Chondrocyte (in vitro differentiated cells): ENCODE results near the gene TBX3. TPM values are rescaled to one million over a fixed set of nuclear protein-coding genes. Genes with fewer than 3 reads are reported as not detected.

ENCODE experiments used
- DNase-seq: peaks from one replicate; pipeline ENCODE4 v3.0.0; 2021; ENCODE audit warnings: mixed read lengths, low spot score
- H3K27ac Mint-ChIP-seq: one replicate; pipeline ENCODE4 v1.8.0; 2021; ENCODE audit warnings: mild to moderate bottlenecking, moderate library complexity, mixed read lengths; ENCODE audit not compliant: unreplicated experiment
- H3K27me3 Mint-ChIP-seq: 2 replicates; pipeline ENCODE4 v1.8.0; 2021; ENCODE audit warnings: low read depth, mixed read lengths
- H3K36me3 Mint-ChIP-seq: 2 replicates; pipeline ENCODE4 v1.8.0; 2021; ENCODE audit warnings: low read depth, mixed read lengths
- H3K4me1 Mint-ChIP-seq: 2 replicates; pipeline ENCODE4 v1.8.0; 2021; ENCODE audit warnings: low read depth, mild to moderate bottlenecking, mixed read lengths
- H3K4me3 Mint-ChIP-seq: one replicate; pipeline ENCODE4 v1.8.0; 2021; ENCODE audit warnings: mild to moderate bottlenecking, moderate library complexity, mixed read lengths; ENCODE audit not compliant: unreplicated experiment
- H3K9me3 Mint-ChIP-seq: 2 replicates; pipeline ENCODE4 v1.8.0; 2021; ENCODE audit warnings: low read depth, mixed read lengths
- total RNA-seq: library from RNA; stranded (reverse); gene quantifications from 3 replicates; pipeline ENCODE4 v1.2.1, GENCODE V29; 2021
- TF ChIP-seq, protein P1 (sequence below): fragments of 200-600 bp; sonication (generic); IDR thresholded peaks from 2 replicates; pipeline ENCODE4 v1.5.0; 2021; ENCODE audit warnings: antibody characterized with exemption, mild to moderate bottlenecking, moderate library complexity

TBX3 gene
- total RNA-seq, 1 donor from 2014 or later: 2.5 TPM

DNA sequence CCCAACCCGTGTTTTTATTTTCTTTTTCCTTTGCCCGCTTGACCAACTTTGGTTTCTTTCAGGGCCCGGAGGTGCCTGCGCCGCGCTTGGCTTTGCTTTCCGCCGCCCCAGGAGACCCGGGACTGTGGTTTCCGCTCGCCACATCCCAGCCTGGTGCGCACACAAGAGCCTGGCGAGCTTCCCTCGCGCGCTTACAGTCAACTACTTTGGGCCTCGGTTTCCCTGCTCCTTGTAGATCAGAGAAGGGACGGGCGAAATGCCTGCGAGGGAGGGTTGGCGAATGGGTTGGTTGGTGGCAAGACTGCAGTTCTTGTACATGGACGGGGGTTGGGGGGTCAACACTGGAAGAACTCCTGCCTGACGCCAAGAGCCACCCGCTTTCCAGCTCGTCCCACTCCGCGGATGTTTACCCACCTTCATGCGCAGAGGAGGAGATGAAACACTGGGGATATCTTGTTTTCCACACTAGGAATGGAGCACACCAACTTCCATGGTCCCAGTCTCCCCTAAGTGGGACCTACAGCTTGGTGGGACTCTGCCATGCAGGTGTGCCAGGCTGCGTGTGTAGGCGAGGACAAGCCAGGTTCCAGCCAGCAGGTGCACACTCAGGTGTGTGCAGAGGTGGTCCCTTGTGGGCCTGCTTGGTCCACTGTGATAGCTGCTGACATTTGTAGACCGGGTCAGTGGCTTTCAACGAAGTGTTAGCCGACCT, 16.6 kb upstream of the TBX3 start:
- TF ChIP-seq, protein P1, sequence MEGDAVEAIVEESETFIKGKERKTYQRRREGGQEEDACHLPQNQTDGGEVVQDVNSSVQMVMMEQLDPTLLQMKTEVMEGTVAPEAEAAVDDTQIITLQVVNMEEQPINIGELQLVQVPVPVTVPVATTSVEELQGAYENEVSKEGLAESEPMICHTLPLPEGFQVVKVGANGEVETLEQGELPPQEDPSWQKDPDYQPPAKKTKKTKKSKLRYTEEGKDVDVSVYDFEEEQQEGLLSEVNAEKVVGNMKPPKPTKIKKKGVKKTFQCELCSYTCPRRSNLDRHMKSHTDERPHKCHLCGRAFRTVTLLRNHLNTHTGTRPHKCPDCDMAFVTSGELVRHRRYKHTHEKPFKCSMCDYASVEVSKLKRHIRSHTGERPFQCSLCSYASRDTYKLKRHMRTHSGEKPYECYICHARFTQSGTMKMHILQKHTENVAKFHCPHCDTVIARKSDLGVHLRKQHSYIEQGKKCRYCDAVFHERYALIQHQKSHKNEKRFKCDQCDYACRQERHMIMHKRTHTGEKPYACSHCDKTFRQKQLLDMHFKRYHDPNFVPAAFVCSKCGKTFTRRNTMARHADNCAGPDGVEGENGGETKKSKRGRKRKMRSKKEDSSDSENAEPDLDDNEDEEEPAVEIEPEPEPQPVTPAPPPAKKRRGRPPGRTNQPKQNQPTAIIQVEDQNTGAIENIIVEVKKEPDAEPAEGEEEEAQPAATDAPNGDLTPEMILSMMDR: no peak
- H3K4me1 Mint-ChIP-seq: peaks cover 13% of the 10 kb centered on the region
- no peak for DNase-seq
- no peaks in the 10 kb centered on the region for H3K36me3 Mint-ChIP-seq
- H3K27ac Mint-ChIP-seq: no peak overlapping the region
- H3K4me3 Mint-ChIP-seq: peak overlapping the region; percentile 36
- peaks cover 83% of the 10 kb centered on the region for H3K27me3 Mint-ChIP-seq
- no peaks in the 10 kb centered on the region for H3K9me3 Mint-ChIP-seq

DNA sequence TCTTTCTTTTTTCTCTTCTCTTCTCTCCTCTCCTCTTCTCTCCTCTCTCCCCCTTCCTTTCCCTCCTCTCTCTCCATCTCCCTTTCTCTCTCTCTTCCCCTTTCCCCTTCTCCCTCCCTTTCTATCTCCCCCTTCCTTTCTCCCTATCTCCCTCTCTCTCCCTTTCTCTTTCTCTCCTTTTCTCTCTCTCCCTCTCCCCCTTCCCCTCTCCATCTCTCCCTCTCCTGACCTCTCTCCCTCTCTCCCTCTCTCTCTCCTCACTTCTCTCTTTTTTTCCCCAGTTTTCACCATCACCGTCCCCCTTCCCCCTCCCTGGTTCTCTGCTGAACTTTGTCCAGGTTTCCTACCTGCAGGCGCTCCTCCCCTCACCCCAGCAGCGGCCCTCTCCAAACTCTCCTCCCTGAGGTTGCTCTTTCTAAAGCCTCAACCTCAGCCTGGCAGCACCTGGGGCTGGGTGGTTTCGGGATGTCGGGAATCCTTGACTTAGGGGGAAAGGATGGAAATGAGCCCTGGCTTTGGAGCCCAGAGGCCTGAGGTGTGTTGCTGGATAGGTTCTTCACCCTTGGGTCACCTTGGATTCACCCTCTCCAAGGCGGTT, 14.7 kb upstream of the TBX3 start:
- no peaks in the 10 kb centered on the region for H3K9me3 Mint-ChIP-seq
- no peak overlapping the region for H3K27ac Mint-ChIP-seq
- peaks cover 94% of the 10 kb centered on the region for H3K27me3 Mint-ChIP-seq
- no peak overlapping the region for H3K4me3 Mint-ChIP-seq
- DNase-seq: no peak
- H3K4me1 Mint-ChIP-seq: peaks cover 13% of the 10 kb centered on the region
- no peaks in the 10 kb centered on the region for H3K36me3 Mint-ChIP-seq
- TF ChIP-seq, protein P1: no peak

DNA sequence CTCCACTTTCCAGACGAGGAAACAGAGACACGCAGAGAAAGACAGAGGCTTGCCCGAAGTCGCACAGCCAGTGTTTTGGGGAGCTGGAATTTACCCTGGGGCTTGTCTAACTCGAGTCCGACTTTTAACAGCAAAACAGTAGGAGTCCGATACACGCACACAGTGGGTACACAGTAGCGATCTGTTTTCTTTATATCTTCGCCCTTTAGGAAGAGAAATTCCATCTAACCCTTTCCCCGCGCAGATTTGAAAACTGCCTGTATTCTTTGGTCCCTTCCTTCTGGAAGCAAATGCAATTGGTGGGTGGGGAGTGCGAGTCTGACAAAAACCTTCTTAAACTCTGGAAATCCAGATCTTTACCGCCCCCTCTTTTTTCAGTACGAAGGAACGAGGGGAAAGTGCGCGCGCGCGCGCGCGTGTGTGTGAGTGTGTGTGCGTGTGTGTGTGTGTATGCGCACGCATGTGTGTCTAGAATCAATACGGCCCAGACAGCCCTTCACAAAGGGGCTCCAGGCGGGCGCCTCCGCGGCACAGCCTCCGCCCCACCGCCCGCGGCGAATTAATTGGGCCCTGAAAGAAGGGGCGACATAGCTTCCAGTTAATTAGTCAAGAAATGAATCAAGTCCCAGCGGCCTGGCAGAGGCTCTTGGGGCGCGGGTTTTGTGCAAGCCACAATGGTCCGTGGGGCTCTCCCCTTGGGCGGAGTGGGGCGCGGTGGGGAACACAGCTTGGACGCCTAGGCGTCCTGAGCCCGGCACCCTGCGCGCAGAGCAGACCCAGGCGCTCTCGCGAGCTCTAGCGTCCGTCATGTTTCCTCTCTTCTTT, 14.0 kb upstream of the TBX3 start:
- DNase-seq: no peak
- Mint-ChIP-seq H3K4me3 (peak overlapping the region; percentile 41), H3K4me1 (peaks cover 16% of the 10 kb centered on the region), H3K27ac (no peak overlapping the region), H3K27me3 (peaks cover 95% of the 10 kb centered on the region), H3K9me3 (no peaks in the 10 kb centered on the region), H3K36me3 (no peaks in the 10 kb centered on the region)
- TF ChIP-seq, protein P1: no peak

DNA sequence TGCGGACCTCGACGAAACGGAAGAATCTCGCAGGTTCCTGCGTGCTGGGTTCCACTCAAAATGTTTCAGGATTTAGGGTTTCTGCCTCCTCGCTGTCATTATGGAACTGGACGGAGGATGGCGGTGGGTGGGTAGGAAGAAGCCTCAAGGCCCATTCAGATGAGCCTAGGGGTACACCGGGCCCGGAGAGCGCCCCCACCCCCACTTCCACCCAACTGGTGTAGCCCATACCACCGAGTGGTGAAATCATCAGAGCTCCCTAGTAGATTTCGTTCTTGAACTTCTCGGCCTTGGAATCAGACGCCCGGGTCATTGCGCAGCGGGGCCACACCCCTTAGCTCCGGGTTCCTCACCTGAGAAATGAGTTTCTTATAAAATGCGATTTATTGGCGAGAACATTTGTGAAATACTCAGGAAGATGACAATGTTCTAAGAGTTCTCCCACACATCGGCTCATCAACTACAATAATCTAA, 13.3 kb upstream of the TBX3 start:
- H3K9me3 Mint-ChIP-seq: no peaks in the 10 kb centered on the region
- DNase-seq: no peak
- TF ChIP-seq, protein P1: no peak
- H3K27ac Mint-ChIP-seq: no peak overlapping the region
- no peak overlapping the region for H3K4me3 Mint-ChIP-seq
- no peaks in the 10 kb centered on the region for H3K36me3 Mint-ChIP-seq
- peaks cover 21% of the 10 kb centered on the region for H3K4me1 Mint-ChIP-seq
- H3K27me3 Mint-ChIP-seq: peaks cover 93% of the 10 kb centered on the region
